Pancreas (tissue), 10 donors: ENCODE data around the gene C4orf33. TPM values are rescaled to one million over a fixed set of nuclear protein-coding genes. Genes with fewer than 3 reads are reported as not detected.
"Not testable (repeated sequence)": the region's sequence is repeated elsewhere in the genome, so short reads cannot be mapped to it uniquely, and the experiment has no call there.

Experiments used
- ATAC-seq, 4 donors: fragments of 200-7000 bp; cut with Tn5 transposase; one replicate each; pipeline versions ENCODE4 v1.8.0 to v1.9.1; 2020; ENCODE audit warnings: mild to moderate bottlenecking in 4 of 4, moderate library complexity in 4 of 4
- DNase-seq, 6 donors: peaks; one replicate each; pipeline ENCODE4 v3.0.0-alpha.2; 2020
- FAIRE-seq: peaks from 2 replicates; lab custom pipeline; 2012; peaks lifted over from hg19 to GRCh38; lab: Jason Lieb, UNC
- H3K27ac ChIP-seq, 4 donors: fragments of 200-600 bp; sonication (generic); 1 replicate in 3 of 4; 2 replicates in 1 of 4; pipeline versions ENCODE4 v1.5.0 to v1.8.0; 2020
- H3K27me3 ChIP-seq, 4 donors: fragments of 200-600 bp; one replicate each; pipeline ENCODE4 v1.8.0; 2021
- H3K36me3 ChIP-seq, 3 donors: fragments of 200-600 bp; sonication (generic) in 1 of 3; one replicate each; pipeline versions ENCODE4 v1.5.0 to v1.8.0; 2020 to 2021
- H3K4me1 ChIP-seq, 3 donors: fragments of 200-600 bp; one replicate each; pipeline ENCODE4 v1.8.0; 2021
- H3K4me3 ChIP-seq, 4 donors: fragments of 200-600 bp; sonication (generic) in 2 of 4; one replicate each; pipeline versions ENCODE4 v1.5.0 to v1.8.0; 2020 to 2021
- H3K9me3 ChIP-seq, 4 donors: fragments of 200-600 bp; one replicate each; pipeline ENCODE4 v1.8.0; 2021
- WGBS, 2 donors: extraction: QIAGEN DNeasy Blood & Tissue Kit; methylation state at CpG; one replicate each; pipeline ENCODE4 v1.1.7; 2013; 5-methylcytosine and 5-hydroxymethylcytosine counted together
- intact Hi-C, 3 donors: fragments of 100-400 bp; cut with DNase I; formaldehyde crosslinking; loops; one replicate each; pipeline versions ENCODE4 v1.11.1 to v1.14.2; 2022
- polyA plus RNA-seq, 2 donors: library from polyadenylated mRNA; stranded (reverse); fragments of 200-250 nt; gene quantifications; one replicate each; pipeline ENCODE4 v1.2.3, GENCODE V29; 2013
- total RNA-seq, 6 donors: library from RNA; stranded (reverse); fragmentation: NEBNext Ultra II Directional in 4 of 6; extraction: Animal tissue kit (Norgen Biotek cat#: 25700) in 4 of 6; gene quantifications; one replicate each; pipeline versions ENCODE4 v1.2.1 to v1.2.4, GENCODE V29; 2021 to 2023
- TF ChIP-seq, protein P1 (sequence below), 4 donors: fragments of 200-600 bp; sonication (generic) in 3 of 4; IDR thresholded peaks; one replicate each; pipeline versions ENCODE4 v1.5.0 to v1.8.0; 2021; ENCODE audit warnings: antibody characterized with exemption in 4 of 4
- donor health status: healthy with polysubstance abuse.
- donor health status: DM: no; HTN: no; CAD: no; lungs with moderate emphysema.
- donor health status: DM: no; HTN: no; CAD: no.
- donor health status: control.
- donor health status: control.
- donor health status: Bipolar disorder and iron deficiency.
- donor health status: DM: yes; HTN: yes; CAD: no.
- donor health status: DM: no; HTN: no; CAD: no.
- donor health status: DM: no; HTN: no; CAD: no.
- donor health status: DM: yes; HTN: yes; CAD: no.

The C4orf33 gene, protein sequence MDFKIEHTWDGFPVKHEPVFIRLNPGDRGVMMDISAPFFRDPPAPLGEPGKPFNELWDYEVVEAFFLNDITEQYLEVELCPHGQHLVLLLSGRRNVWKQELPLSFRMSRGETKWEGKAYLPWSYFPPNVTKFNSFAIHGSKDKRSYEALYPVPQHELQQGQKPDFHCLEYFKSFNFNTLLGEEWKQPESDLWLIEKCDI
- total RNA-seq, result 10 to 100 TPM in 1 of 6 donors, 1 to 10 TPM in 5; 5.6 to 11.1 (median 7.6) TPM
- 1 to 10 TPM; 5.5 to 9.5 TPM for polyA plus RNA-seq

DNA sequence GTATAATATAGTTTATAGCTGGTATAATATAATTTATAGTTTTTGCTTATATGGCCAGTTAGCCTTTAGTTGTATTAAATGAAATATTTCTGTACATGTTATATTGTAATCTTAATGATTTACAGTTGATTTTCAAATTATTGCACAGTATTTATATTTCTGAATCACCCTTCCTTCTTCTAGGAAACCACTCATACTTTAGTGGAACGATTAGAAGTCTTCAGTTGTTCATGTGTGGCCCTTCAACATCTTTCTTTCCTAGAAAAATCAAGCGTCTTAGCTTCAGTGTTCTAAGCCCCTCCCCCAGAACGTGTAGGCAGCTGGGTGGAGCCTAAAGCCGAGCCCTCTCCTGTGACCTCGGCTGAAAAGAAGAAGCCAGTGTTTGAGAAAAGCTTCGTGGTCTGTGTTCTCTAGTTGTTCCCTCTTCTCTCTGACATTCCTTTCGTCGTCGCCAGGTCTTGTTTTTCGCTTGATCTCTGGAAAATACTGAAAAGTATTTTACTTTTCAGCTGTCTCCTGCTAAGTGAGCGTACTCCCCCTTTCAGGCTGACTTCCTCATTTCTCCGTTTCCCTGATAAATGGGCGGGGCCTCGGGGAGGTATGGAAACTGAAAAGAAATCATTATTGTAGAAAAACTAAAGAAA, at the start of gene C4orf33:
Gene C4orf33 (plus strand): TSS at position 342 of the 644 bp plus-strand sequence. CDS start 6,459 bp downstream, outside the sequence.
- FAIRE-seq, result peak; percentile 34
- TF ChIP-seq, protein P1, sequence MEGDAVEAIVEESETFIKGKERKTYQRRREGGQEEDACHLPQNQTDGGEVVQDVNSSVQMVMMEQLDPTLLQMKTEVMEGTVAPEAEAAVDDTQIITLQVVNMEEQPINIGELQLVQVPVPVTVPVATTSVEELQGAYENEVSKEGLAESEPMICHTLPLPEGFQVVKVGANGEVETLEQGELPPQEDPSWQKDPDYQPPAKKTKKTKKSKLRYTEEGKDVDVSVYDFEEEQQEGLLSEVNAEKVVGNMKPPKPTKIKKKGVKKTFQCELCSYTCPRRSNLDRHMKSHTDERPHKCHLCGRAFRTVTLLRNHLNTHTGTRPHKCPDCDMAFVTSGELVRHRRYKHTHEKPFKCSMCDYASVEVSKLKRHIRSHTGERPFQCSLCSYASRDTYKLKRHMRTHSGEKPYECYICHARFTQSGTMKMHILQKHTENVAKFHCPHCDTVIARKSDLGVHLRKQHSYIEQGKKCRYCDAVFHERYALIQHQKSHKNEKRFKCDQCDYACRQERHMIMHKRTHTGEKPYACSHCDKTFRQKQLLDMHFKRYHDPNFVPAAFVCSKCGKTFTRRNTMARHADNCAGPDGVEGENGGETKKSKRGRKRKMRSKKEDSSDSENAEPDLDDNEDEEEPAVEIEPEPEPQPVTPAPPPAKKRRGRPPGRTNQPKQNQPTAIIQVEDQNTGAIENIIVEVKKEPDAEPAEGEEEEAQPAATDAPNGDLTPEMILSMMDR (IDR thresholded peaks at IDR 0.05), result no peak

DNA sequence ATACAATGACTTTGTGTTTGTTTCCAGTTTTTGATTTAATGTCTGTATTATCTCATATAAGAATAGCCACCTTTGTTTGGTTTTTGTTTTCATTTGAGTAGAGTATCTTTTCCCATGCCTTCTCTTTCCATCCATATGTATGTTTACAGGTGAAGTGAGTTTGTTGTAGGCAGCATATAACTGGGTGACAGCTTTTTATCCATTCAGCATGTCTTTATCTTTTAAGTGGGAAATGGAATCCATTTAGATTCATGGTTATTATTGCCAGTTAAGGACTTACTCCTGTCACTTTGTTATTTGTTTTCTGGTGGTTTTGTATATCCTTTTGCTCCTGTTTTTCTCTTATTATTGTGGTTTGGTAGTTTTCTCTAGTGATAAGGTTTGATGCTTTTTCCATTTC, 36.9 kb upstream of the C4orf33 start:
- ATAC-seq (no peak), FAIRE-seq (no peak), DNase-seq (no peak)
- no peak overlapping the region for H3K27ac ChIP-seq
- TF ChIP-seq, protein P1 (IDR thresholded peaks at IDR 0.05), result no peak
- H3K4me1 ChIP-seq, result no peaks in the 10 kb centered on the region
- no peaks in the 10 kb centered on the region for H3K36me3 ChIP-seq
- intact Hi-C loops, result no loop called here
- no peaks in the 10 kb centered on the region for H3K27me3 ChIP-seq
- peaks cover 0 to 4% (median 0%) of the 10 kb centered on the region in 4 donors for H3K9me3 ChIP-seq
- no peak overlapping the region for H3K4me3 ChIP-seq

More for the DNA sequence above, at the start of gene C4orf33:
- peaks cover 0 to 26% (median 24%) of the 10 kb centered on the region in 3 donors for H3K4me1 ChIP-seq
- intact Hi-C loops, result no loop called here
- peak within 1 kb of the TSS; percentile 18 to 46 (median 34) for H3K4me3 ChIP-seq
- peak within 1 kb of the TSS; percentile 67 to 92 (median 86) for H3K27ac ChIP-seq
- ATAC-seq (peak; percentile 53 to 70 (median 65)), DNase-seq (peak; percentile 62 to 80 (median 63))
- H3K36me3 ChIP-seq, result no peaks in the 10 kb centered on the region
- WGBS, 2 donors, result 1 to 3% methylated on average over 14 of the region's 14 CpGs
- H3K27me3 ChIP-seq, result no peaks in the 10 kb centered on the region
- H3K9me3 ChIP-seq, result no peaks in the 10 kb centered on the region

DNA sequence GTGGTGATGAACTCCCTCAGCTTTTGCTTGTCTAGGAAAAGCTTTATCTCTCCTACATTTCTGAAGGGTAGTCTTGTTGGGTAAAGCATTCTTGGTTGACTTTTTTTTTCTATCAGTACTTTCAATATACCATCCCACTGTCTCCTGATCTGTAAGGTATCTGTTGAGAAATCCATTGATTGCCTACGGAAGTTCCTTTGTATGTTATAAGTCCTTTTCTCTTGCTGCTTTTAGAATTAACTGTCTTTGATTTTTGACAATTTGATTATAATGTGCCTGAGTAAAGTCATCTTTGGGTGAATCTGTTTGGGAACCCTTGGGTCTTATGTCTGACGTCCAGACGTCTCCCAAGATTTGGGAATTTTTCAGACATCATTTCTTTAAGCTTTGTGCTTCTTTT, 33.4 kb upstream of the C4orf33 start:
- Histone ChIP-seq H3K4me1 (no peaks in the 10 kb centered on the region), H3K27ac (no peak overlapping the region), H3K9me3 (peaks cover 0 to 4% (median 0%) of the 10 kb centered on the region in 4 donors), H3K27me3 (no peaks in the 10 kb centered on the region), H3K4me3 (no peak overlapping the region), H3K36me3 (no peaks in the 10 kb centered on the region)
- TF ChIP-seq, protein P1 (IDR thresholded peaks at IDR 0.05), result no peak
- no peak for ATAC-seq
- intact Hi-C loops, result no loop called here
- DNase-seq, result no peak
- WGBS, 2 donors, result 98 to 99% methylated on average over 3 of the region's 3 CpGs
- FAIRE-seq, result no peak

DNA sequence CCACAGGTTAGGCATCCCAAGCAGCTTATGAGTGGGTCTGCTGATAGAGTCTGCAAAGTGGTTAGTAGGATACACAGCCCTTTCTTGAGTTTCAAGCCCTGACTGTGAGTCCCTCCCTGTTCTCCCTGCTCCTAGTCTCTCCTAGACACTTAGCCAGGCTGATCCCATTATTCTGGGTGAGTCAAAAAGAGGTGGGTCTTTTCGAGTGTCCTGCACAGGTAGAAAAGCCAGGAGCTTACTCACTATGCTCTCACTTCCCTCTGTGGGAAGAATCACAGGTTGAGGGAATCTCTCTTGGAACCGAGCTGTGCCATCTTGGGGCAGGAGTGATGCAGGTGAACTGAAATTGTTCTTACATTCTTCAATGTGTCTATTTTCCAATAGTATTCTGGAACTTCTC, 32.3 kb upstream of the C4orf33 start:
- no peaks in the 10 kb centered on the region for H3K36me3 ChIP-seq
- FAIRE-seq (no peak), DNase-seq (no peak), ATAC-seq (no peak)
- WGBS, 2 donors, result 91 to 100% methylated on average over 2 of the region's 2 CpGs
- intact Hi-C loops, result no loop called here
- H3K27me3 ChIP-seq, result no peaks in the 10 kb centered on the region
- H3K27ac ChIP-seq, result no peak overlapping the region
- TF ChIP-seq, protein P1 (IDR thresholded peaks at IDR 0.05), result no peak
- H3K4me3 ChIP-seq, result no peak overlapping the region
- peaks cover 0 to 4% (median 0%) of the 10 kb centered on the region in 4 donors for H3K9me3 ChIP-seq
- H3K4me1 ChIP-seq, result no peaks in the 10 kb centered on the region

DNA sequence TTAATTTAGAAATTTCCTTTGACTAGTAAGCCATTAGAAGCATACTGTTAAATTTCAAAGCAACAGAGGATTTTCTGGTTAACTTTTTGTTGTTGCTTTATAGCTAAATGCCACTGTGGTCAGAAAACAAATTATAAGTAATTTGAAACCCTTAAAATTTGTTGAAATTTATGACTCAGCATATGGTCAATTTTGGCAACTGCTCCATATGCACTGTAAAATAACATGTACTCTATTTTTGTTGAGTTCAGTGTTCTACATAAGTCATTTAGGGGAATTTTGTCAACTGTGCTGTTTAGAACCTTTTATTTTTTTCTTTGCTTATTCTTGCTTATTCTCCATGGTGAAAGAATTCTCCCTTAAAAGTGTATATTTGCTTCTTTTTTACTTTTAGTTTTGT, 31.2 kb upstream of the C4orf33 start:
- TF ChIP-seq, protein P1 (IDR thresholded peaks at IDR 0.05), result no peak
- Histone ChIP-seq H3K4me3 (no peak overlapping the region), H3K4me1 (no peaks in the 10 kb centered on the region), H3K36me3 (no peaks in the 10 kb centered on the region), H3K9me3 (peaks cover 0 to 4% (median 0%) of the 10 kb centered on the region in 4 donors), H3K27me3 (no peaks in the 10 kb centered on the region), H3K27ac (no peak overlapping the region)
- FAIRE-seq (no peak), ATAC-seq (no peak), DNase-seq (no peak)
- intact Hi-C loops, result no loop called here

DNA sequence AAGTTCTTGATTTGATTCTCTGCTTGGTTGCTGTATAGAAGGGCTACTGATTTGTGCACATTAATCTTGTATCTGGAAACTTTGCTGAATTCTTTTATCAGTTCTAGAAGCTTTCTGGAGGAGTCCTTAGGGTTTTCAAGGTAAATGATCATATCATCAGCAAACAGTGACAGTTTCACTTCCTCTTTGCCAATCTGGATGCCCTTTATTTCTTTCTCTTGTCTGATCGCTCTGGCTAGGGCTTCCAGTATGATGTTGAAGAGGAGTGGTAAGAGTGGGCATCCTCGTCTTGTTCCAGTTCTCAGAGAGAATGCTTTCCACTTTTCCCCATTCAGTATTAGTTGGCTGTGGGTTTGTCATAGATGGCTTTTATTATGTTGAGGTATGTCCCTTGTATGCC, 26.4 kb upstream of the C4orf33 start:
- intact Hi-C loops, H3K4me1 ChIP-seq, DNase-seq, FAIRE-seq, H3K27me3 ChIP-seq, H3K27ac ChIP-seq, H3K9me3 ChIP-seq, H3K4me3 ChIP-seq, ATAC-seq, H3K36me3 ChIP-seq: not testable (repeated sequence)
- 100% methylated on average over 2 of the region's 2 CpGs for WGBS, 2 donors
